T-cell (primary cell): Measurements from ENCODE around the gene CAMK2N1. TPM values are rescaled to one million over a fixed set of nuclear protein-coding genes. Genes with fewer than 3 reads are reported as not detected.
A peak's percentile ranks its signal among the peaks of the same experiment; 100 is the strongest.

Source experiments
- ATAC-seq, 4 experiments: fragments of 200-7000 bp in 3 of 4; fragments of 150-1000 bp in 1 of 4; cut with Tn5 transposase; replicated peaks in 1 of 4; 1 replicate in 3 of 4; 2 replicates in 1 of 4; pipeline ENCODE4 v1.10.0; 2021; ENCODE audit warnings: moderate library complexity in 3 of 4, mild to moderate bottlenecking in 2 of 4, moderate number of reproducible peaks in 1 of 4
- CTCF ChIA-PET, 2 donors: fragments of 300-600 bp; sonication (Branson Sonifier 250); formaldehyde crosslinking; loops; one replicate each; lab custom pipeline; 2022; ENCODE audit warnings: antibody characterized with exemption in 2 of 2; lab: Charles Lee
- POLR2A ChIA-PET, 2 donors: fragments of 300-600 bp; sonication (Branson Sonifier 250); formaldehyde crosslinking; loops; one replicate each; lab custom pipeline; 2022; ENCODE audit warnings: antibody characterized with exemption in 2 of 2; lab: Charles Lee
- DNase-seq, 35 experiments: peaks; one replicate each; pipeline versions ENCODE4 v3.0.0 to v3.0.0-alpha.2; 2013 to 2023
- H3K27ac ChIP-seq: one replicate; pipeline ENCODE4 v1.5.1; 2013; ENCODE audit warnings: low read length
- H3K27me3 ChIP-seq, 2 experiments: replicated peaks in 1 of 2; 1 replicate in 1 of 2; 2 replicates in 1 of 2; pipeline versions ENCODE4 v1.6.1 to v1.7.0; 2013; ENCODE audit warnings: low read length in 1 of 2, mixed read lengths in 1 of 2; ENCODE audit not compliant: control insufficient read depth in 2 of 2, insufficient read depth in 2 of 2; ENCODE audit errors: extremely low read depth in 1 of 2
- H3K36me3 ChIP-seq, 2 donors: 1 replicate in 1 of 2; 2 replicates in 1 of 2; pipeline versions ENCODE4 v1.6.1 to v1.7.0; 2013; ENCODE audit warnings: low read length in 1 of 2; ENCODE audit not compliant: control insufficient read depth in 2 of 2, insufficient read depth in 1 of 2; ENCODE audit errors: extremely low read depth in 1 of 2
- H3K4me1 ChIP-seq, 2 experiments: 1 replicate in 1 of 2; 2 replicates in 1 of 2; pipeline versions ENCODE4 v1.6.1 to v1.7.0; 2013; ENCODE audit warnings: low read length in 2 of 2, mixed read lengths in 1 of 2; ENCODE audit not compliant: insufficient read depth in 2 of 2, control insufficient read depth in 1 of 2; ENCODE audit errors: extremely low read depth in 1 of 2
- H3K4me3 ChIP-seq, 2 donors: 1 replicate in 1 of 2; 2 replicates in 1 of 2; pipeline versions ENCODE4 v1.5.1 to v1.7.0; 2013; ENCODE audit warnings: mild to moderate bottlenecking in 2 of 2, low read length in 1 of 2, moderate library complexity in 1 of 2; ENCODE audit not compliant: control insufficient read depth in 1 of 2; ENCODE audit errors: extremely low read depth in 1 of 2
- H3K9me3 ChIP-seq: 2 replicates; pipeline ENCODE4 v1.7.0; 2013
- H3K27ac Mint-ChIP-seq, 2 donors: one replicate each; pipeline ENCODE4 v1.8.0; 2020 to 2021; ENCODE audit warnings: mild to moderate bottlenecking in 2 of 2, mixed read lengths in 2 of 2
- H3K27me3 Mint-ChIP-seq, 2 donors: one replicate each; pipeline ENCODE4 v1.8.0; 2021 to 2022; ENCODE audit warnings: mixed read lengths in 2 of 2
- H3K36me3 Mint-ChIP-seq: one replicate; pipeline ENCODE4 v1.8.0; 2021; ENCODE audit warnings: mixed read lengths
- H3K4me1 Mint-ChIP-seq, 3 donors: one replicate each; pipeline ENCODE4 v1.8.0; 2020 to 2022; ENCODE audit warnings: mixed read lengths in 3 of 3, mild to moderate bottlenecking in 1 of 3
- H3K4me3 Mint-ChIP-seq, 3 donors: one replicate each; pipeline ENCODE4 v1.8.0; 2020 to 2022; ENCODE audit warnings: mild to moderate bottlenecking in 3 of 3, mixed read lengths in 3 of 3, moderate library complexity in 3 of 3
- H3K9me3 Mint-ChIP-seq, 3 donors: one replicate each; pipeline ENCODE4 v1.8.0; 2020 to 2022; ENCODE audit warnings: mixed read lengths in 3 of 3
- WGBS: methylation state at CpG from one replicate; pipeline ENCODE4 v1.1.5; 2013; ENCODE audit warnings: missing lambda C conversion rate; ENCODE audit not compliant: insufficient coverage; 5-methylcytosine and 5-hydroxymethylcytosine counted together
- total RNA-seq, 35 experiments: library from RNA in 6 of 35; stranded (reverse) in 6 of 35; fragments of 120-200 nt in 1 of 35; gene quantifications; one replicate each; pipeline versions ENCODE4 v1.2.1 to v1.2.4 and lab custom pipeline; 2013 to 2026

CAMK2N1 gene
- total RNA-seq, 5 donors from 2014 or later (not counting 1 experiment from before 2014, with no cell fraction given), result 2.5 to 7.9 (median 7.1) TPM

DNA sequence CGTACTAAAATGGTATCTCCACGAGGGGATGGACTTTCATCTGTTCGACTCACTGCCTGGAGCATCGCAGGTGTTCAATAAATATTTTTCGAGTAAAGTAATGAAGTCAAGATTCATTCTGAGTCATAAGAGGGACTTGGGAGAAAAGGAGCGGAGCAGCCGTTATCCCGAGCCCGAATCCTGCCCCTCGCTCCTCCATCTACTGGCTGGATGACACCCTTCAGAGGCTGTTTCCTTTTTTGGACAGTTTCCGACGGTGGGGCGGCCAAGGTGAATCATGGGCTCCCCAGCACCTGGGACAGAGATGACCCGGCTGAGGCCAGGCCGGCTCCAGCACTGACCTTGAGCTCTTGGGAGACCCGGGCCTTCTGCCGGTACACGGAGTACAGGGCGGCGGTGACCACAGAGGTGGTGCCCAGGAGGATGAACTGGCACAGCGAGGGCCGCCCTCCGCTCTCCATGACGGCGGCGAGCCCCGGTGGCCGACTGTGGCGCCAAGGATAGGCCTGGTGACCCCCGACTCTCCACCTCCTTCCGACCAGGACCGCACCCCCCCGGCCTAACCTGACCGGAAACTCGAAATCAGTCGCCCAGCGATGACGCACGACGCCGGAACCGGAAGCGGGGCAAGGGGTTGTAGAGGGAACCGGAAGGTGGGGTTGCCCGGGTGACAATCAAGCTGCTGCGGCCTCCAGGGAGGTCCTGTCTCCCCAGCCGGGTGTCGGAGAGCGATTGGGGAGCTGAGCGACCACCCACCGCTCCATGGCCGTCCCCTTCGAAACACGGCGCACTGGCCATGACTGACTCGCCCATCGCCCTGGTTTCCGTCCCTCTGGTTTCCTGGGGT is 21.8 kb upstream of the CAMK2N1 start, which contains the start of gene MUL1:
Gene MUL1, minus strand, starts transcription at position 588 of the 847 bp plus-strand sequence. Its CDS starts 127 bp downstream, at position 461.
- Histone ChIP-seq H3K9me3 (no peaks in the 10 kb centered on the region), H3K27me3 (peaks cover 0 to 9% of the 10 kb centered on the region in 2 experiments), H3K36me3 (peaks cover 0 to 8% of the 10 kb centered on the region in 2 donors), H3K27ac (peak within 1 kb of the TSS; percentile 97), H3K4me3 (peak within 1 kb of the TSS; percentile 88 to 98), H3K4me1 (peaks cover 7 to 18% of the 10 kb centered on the region in 2 experiments)
- Mint-ChIP-seq H3K27me3 (peaks cover under 1 to 8% of the 10 kb centered on the region in 2 donors), H3K4me1 (peaks cover 28 to 40% (median 28%) of the 10 kb centered on the region in 3 donors), H3K4me3 (peak within 1 kb of the TSS; percentile 81 to 89 (median 85)), H3K9me3 (no peaks in the 10 kb centered on the region), H3K36me3 (peaks cover 7% of the 10 kb centered on the region), H3K27ac (peak within 1 kb of the TSS; percentile 63 to 92)
- ChIA-PET CTCF (no interaction called here), POLR2A (interaction anchor here in 1 of 2 donors (0.6 kb wide), 1 partner anchor 22 kb away, joined by 3 read pairs; the partner anchor contains the start of gene CAMK2N1)
- peak; percentile 85 to 95 (median 92) for ATAC-seq
- WGBS, result 3% methylated on average over 39 of the region's 58 CpGs
- peak; percentile 81 to 94 (median 91) for DNase-seq

DNA sequence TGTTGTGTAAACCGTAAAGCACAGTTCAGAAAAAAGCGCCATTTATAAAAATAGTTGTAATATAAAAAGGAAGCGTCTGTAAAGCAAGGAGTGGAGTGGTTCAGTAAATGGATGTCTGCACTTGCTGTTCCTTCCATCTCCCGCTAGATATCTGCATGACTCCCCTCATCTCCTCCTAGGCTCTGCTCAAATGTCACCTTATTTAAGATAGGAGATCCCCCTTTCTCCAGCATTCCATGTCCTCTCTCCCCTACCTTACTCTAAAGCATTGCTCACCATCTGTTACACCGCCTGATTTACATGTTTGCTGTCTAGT is 21.2 kb upstream of the CAMK2N1 start:
- Histone ChIP-seq H3K4me3 (peak overlapping the region; percentile 88 to 98), H3K9me3 (no peaks in the 10 kb centered on the region), H3K27ac (peak overlapping the region; percentile 97), H3K36me3 (peaks cover 0 to 14% of the 10 kb centered on the region in 2 donors), H3K27me3 (peaks cover 0 to 4% of the 10 kb centered on the region in 2 experiments), H3K4me1 (peaks cover 7 to 18% of the 10 kb centered on the region in 2 experiments)
- H3K27ac Mint-ChIP-seq, result peak overlapping the region; percentile 63 to 92
- H3K9me3 Mint-ChIP-seq, result no peaks in the 10 kb centered on the region
- peak in 1 of 4 experiments; percentile 25 for ATAC-seq
- H3K4me3 Mint-ChIP-seq, result peak overlapping the region; percentile 81 to 89 (median 85)
- peaks cover 28 to 40% (median 28%) of the 10 kb centered on the region in 3 donors for H3K4me1 Mint-ChIP-seq
- peaks cover 0 to 7% of the 10 kb centered on the region in 2 donors for H3K27me3 Mint-ChIP-seq
- no CpG with 5 or more reads among the region's 5 CpGs for WGBS
- ChIA-PET CTCF (no interaction called here), POLR2A (interaction anchor here in 1 of 2 donors (0.6 kb wide), 1 partner anchor 21 kb away, joined by 3 read pairs; the partner anchor contains the start of gene CAMK2N1)
- DNase-seq, result no peak
- peaks cover 7% of the 10 kb centered on the region for H3K36me3 Mint-ChIP-seq

DNA sequence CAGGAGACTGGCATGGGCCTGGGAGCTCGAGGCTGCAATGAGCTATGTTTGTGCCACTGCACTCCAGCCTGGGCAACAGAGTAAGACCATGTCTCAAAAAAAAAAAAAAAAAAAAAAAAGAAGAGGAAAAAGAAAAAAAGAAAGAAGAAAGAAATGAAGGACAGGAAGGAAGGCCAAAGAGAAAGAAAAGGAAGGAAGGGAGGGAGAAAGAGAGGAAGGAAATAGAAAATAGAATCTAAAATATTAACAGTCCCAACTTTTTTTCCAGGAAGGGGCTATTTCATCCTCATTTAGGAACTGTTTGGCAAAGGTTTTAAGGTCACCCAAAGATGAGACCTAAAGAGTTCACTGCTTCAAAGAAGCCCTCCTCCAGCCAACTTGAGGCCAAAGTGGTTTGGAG is 19.5 kb upstream of the CAMK2N1 start:
- no peak overlapping the region for H3K27ac Mint-ChIP-seq
- Histone ChIP-seq H3K27ac (no peak overlapping the region), H3K36me3 (peaks cover 1 to 31% of the 10 kb centered on the region in 2 donors), H3K9me3 (no peaks in the 10 kb centered on the region), H3K4me3 (no peak overlapping the region), H3K4me1 (peaks cover 7 to 18% of the 10 kb centered on the region in 2 experiments), H3K27me3 (no peaks in the 10 kb centered on the region)
- peaks cover 15% of the 10 kb centered on the region for H3K36me3 Mint-ChIP-seq
- CTCF ChIA-PET, result interaction anchor here in 1 of 2 donors (1.2 kb wide), 1 partner anchor 11 kb away, joined by 3 read pairs; no protein-coding TSS in a partner anchor
- no peaks in the 10 kb centered on the region for H3K9me3 Mint-ChIP-seq
- no peaks in the 10 kb centered on the region for H3K27me3 Mint-ChIP-seq
- H3K4me3 Mint-ChIP-seq, result peak overlapping the region in 1 of 3 donors; percentile 28
- POLR2A ChIA-PET, result no interaction called here
- H3K4me1 Mint-ChIP-seq, result peaks cover 28 to 40% (median 28%) of the 10 kb centered on the region in 3 donors
- ATAC-seq (no peak), DNase-seq (no peak)
- no CpG with 5 or more reads among the region's 1 CpG for WGBS

DNA sequence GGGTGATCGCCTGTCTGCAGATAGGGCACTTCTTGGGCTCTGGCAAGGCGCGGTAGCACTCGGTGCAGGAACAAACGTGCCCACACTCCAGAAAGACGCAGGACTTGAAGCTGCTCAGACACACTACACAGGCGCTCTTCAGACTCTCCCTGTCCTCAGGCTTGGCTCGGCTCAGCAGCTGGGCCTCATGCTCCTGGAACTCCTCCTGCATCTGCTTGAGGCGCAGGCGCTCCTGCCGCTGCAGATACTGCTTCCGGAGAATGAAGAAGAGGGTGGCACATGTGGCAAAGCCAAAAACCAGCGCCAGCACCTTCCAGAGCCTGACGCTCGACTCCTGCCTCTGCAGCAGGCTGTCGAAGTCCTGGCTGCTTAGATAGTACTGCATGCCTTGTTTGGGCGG is 14.7 kb upstream of the CAMK2N1 start:
- no peak overlapping the region for H3K27ac Mint-ChIP-seq
- H3K36me3 Mint-ChIP-seq, result peaks cover 29% of the 10 kb centered on the region
- DNase-seq (no peak), ATAC-seq (no peak)
- no peak overlapping the region for H3K4me3 Mint-ChIP-seq
- no peaks in the 10 kb centered on the region for H3K27me3 ChIP-seq
- no peak overlapping the region for H3K4me3 ChIP-seq
- H3K4me1 ChIP-seq, result no peaks in the 10 kb centered on the region
- H3K4me1 Mint-ChIP-seq, result peaks cover 18 to 25% (median 24%) of the 10 kb centered on the region in 3 donors
- CTCF ChIA-PET, result no interaction called here
- no peaks in the 10 kb centered on the region for H3K9me3 Mint-ChIP-seq
- H3K36me3 ChIP-seq, result peaks cover 16 to 55% of the 10 kb centered on the region in 2 donors
- no peaks in the 10 kb centered on the region for H3K27me3 Mint-ChIP-seq
- no peak overlapping the region for H3K27ac ChIP-seq
- 94% methylated on average over 17 of the region's 17 CpGs for WGBS
- no peaks in the 10 kb centered on the region for H3K9me3 ChIP-seq
- POLR2A ChIA-PET, result no interaction called here

DNA sequence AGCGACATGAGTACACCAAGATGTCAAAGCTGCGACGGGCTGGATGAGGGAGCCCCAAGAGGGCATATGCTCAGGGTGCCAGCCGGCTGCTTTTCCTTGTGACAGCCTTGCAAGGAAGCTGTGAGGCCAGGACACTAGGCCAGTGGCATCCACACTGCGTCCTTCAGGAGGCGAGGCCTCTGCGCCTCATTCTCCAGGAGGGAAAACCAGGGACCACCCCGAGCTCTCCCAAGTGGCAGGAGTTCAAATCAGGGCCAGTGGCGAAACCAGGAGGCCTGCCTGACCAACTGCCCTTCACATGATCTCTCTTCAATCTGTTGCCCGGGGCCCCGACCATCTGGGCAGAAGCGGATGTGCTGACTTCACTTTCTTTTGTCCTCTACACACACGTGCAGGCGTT is 13.7 kb upstream of the CAMK2N1 start:
- Histone ChIP-seq H3K4me1 (no peaks in the 10 kb centered on the region), H3K27ac (no peak overlapping the region), H3K9me3 (no peaks in the 10 kb centered on the region), H3K36me3 (peaks cover 16 to 55% of the 10 kb centered on the region in 2 donors), H3K4me3 (no peak overlapping the region), H3K27me3 (no peaks in the 10 kb centered on the region)
- Mint-ChIP-seq H3K27me3 (no peaks in the 10 kb centered on the region), H3K4me3 (no peak overlapping the region), H3K27ac (no peak overlapping the region), H3K36me3 (peaks cover 29% of the 10 kb centered on the region), H3K9me3 (no peaks in the 10 kb centered on the region), H3K4me1 (peaks cover 8 to 24% (median 22%) of the 10 kb centered on the region in 3 donors)
- 98% methylated on average over 11 of the region's 14 CpGs for WGBS
- ChIA-PET POLR2A (no interaction called here), CTCF (no interaction called here)
- no peak for DNase-seq
- ATAC-seq, result no peak

DNA sequence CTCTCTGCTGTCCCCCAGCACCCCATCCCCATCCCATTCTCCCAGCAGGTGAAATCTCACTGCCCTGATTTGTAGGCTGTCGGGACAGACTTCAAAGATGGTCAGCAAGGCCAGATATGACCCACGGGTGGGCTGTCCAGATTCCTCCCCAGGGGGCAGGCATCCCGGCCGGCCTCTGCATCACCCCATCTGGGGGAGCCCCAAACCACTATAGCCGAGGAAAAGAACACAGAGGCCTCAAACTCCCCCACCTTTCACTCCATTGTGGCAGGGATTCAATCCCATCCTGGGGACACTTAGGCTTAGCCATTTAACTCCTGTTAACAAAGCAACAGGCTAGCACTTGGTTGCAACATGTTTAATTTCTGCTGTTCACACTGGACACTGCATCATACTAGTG is 13.1 kb upstream of the CAMK2N1 start:
- H3K36me3 Mint-ChIP-seq, result peaks cover 26% of the 10 kb centered on the region
- WGBS, result 98% methylated on average over 5 of the region's 5 CpGs
- POLR2A ChIA-PET, result no interaction called here

More for the DNA sequence above, 13.1 kb upstream of the CAMK2N1 start:
- H3K27ac ChIP-seq, result no peak overlapping the region
- Mint-ChIP-seq H3K27me3 (no peaks in the 10 kb centered on the region), H3K4me3 (no peak overlapping the region), H3K4me1 (peaks cover 2 to 19% (median 19%) of the 10 kb centered on the region in 3 donors), H3K9me3 (no peaks in the 10 kb centered on the region), H3K27ac (no peak overlapping the region)
- DNase-seq, result no peak
- no peaks in the 10 kb centered on the region for H3K9me3 ChIP-seq
- no peak for ATAC-seq
- peaks cover 16 to 55% of the 10 kb centered on the region in 2 donors for H3K36me3 ChIP-seq
- no peak overlapping the region for H3K4me3 ChIP-seq
- CTCF ChIA-PET, result no interaction called here
- peaks cover 0 to 3% of the 10 kb centered on the region in 2 experiments for H3K4me1 ChIP-seq
- H3K27me3 ChIP-seq, result peaks cover 0 to under 1% of the 10 kb centered on the region in 2 experiments
